ENCODE results near the gene SESN1.

The SESN1 gene

DNA sequence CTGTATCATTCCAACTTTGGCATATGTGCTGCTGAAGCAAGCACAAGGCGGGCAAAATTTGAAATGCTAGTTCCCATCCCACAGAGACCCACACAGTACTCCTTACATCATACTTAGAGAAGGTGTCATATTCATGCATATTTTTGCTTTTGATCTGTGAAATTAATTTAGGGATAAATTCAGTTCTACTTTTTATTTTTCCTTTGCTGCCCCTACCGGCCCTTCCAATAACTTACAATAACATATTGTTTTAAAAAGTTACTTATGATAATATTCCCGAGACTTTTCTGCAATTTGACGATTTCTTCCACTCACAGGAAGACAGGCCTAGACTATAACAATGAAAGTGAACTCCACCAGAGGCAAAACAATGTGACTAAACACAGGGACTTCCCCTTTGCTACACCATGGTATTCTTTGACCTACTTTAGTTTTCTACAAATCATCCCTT, 35.0 kb downstream of the SESN1 start:
- no peak overlapping the region for H3K4me3 ChIP-seq (ENCODE audit: insufficient read length, low read depth)
- H3K9me3 ChIP-seq (ENCODE audit: insufficient read depth, low read length): no peaks in the 10 kb centered on the region
- DNase-seq (ENCODE audit: low read depth, low spot score): no peak
- H3K27me3 ChIP-seq (ENCODE audit: insufficient read depth, insufficient read length): no peaks in the 10 kb centered on the region
- H3K36me3 ChIP-seq (ENCODE audit: insufficient read depth, insufficient read length, low read length): no peaks in the 10 kb centered on the region
- no peak for TF ChIP-seq ZNF274 (IDR thresholded peaks at IDR 0.05; ENCODE audit: low read depth, low read length)
- no peak for TF ChIP-seq YY1 (IDR thresholded peaks at IDR 0.05; ENCODE audit: insufficient read depth, insufficient read length)
- no peak overlapping the region for H3K9ac ChIP-seq (ENCODE audit: insufficient read length, low read depth)
- H3K4me1 ChIP-seq (ENCODE audit: insufficient read depth, insufficient read length): no peaks in the 10 kb centered on the region

DNA sequence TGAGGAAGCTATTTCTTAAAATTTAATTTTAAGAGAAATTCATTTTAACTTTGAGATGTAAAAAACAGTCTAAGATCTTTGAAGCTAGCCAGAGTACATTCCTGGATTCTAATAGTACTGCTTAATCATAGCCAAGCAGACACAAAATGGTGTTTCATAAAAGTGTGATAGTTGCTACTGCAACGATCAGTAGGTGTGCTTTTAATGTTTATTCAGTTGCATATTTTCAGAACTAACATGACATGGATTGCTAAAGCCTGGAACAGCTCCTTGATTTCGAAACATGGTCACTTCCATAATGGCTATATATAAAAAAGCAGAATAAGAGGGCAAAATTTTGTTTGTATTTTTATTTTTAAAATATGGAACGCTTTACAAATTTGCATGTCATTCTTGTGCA, 35.5 kb downstream of the SESN1 start:
- Histone ChIP-seq H3K4me3 (ENCODE audit: insufficient read length, low read depth) (no peak overlapping the region), H3K9ac (ENCODE audit: insufficient read length, low read depth) (no peak overlapping the region), H3K4me1 (ENCODE audit: insufficient read depth, insufficient read length) (no peaks in the 10 kb centered on the region), H3K27me3 (ENCODE audit: insufficient read depth, insufficient read length) (no peaks in the 10 kb centered on the region), H3K36me3 (ENCODE audit: insufficient read depth, insufficient read length, low read length) (no peaks in the 10 kb centered on the region), H3K9me3 (ENCODE audit: insufficient read depth, low read length) (no peaks in the 10 kb centered on the region)
- no peak for DNase-seq (ENCODE audit: low read depth, low spot score)
- TF ChIP-seq YY1 (IDR thresholded peaks at IDR 0.05; ENCODE audit: insufficient read depth, insufficient read length) (no peak), ZNF274 (IDR thresholded peaks at IDR 0.05; ENCODE audit: low read depth, low read length) (no peak), SUZ12 (IDR thresholded peaks at IDR 0.05; ENCODE audit: extremely low read depth, insufficient read depth, insufficient read length) (no peak)

DNA sequence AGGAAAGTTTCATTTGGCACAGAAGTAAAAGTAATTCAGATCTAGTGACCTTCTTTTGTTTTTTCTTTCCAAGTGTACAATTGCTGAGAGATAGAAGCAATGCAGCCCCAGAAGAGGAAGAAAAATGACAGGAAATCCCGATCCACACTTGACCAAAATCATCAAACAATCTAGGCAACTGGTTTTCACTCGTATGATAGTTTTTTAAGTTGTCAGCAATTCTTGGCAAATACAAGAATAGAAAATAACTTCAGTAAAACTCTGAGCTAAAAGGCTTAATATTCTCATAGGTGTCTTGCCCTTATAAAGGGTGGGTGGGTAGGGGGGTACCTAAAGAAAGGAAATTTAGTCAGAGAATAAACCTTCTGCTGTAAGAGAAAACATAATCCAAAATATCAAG, 36.0 kb downstream of the SESN1 start:
- no peak for DNase-seq (ENCODE audit: low read depth, low spot score)
- no peaks in the 10 kb centered on the region for H3K36me3 ChIP-seq (ENCODE audit: insufficient read depth, insufficient read length, low read length)
- H3K4me1 ChIP-seq (ENCODE audit: insufficient read depth, insufficient read length): no peaks in the 10 kb centered on the region
- H3K9me3 ChIP-seq (ENCODE audit: insufficient read depth, low read length): no peaks in the 10 kb centered on the region
- TF ChIP-seq ZNF274 (IDR thresholded peaks at IDR 0.05; ENCODE audit: low read depth, low read length): no peak
- TF ChIP-seq YY1 (IDR thresholded peaks at IDR 0.05; ENCODE audit: insufficient read depth, insufficient read length): no peak
- no peak for TF ChIP-seq SUZ12 (IDR thresholded peaks at IDR 0.05; ENCODE audit: extremely low read depth, insufficient read depth, insufficient read length)
- no peak overlapping the region for H3K9ac ChIP-seq (ENCODE audit: insufficient read length, low read depth)
- H3K4me3 ChIP-seq (ENCODE audit: insufficient read length, low read depth): no peak overlapping the region
- H3K27me3 ChIP-seq (ENCODE audit: insufficient read depth, insufficient read length): no peaks in the 10 kb centered on the region

DNA sequence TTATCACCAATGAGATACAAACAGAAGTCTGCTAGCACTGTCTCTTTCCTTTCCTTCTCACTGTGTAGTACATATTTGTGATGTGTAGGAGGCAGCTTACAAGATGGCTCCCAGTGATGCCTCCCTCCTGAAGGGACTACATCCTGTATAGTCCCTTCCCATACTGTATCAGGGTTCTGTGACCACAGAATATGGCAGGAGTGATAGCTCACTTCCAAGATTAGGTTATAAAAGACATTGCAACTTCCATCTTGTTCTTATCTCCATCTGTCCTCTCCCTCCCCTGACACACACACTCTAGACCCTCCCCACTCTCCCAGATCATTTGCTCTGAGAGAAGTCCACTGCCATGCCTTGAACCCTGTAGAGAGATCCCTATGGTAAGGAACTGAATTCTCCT, 38.0 kb downstream of the SESN1 start:
- Histone ChIP-seq H3K9me3 (ENCODE audit: insufficient read depth, low read length) (no peaks in the 10 kb centered on the region), H3K9ac (ENCODE audit: insufficient read length, low read depth) (no peak overlapping the region), H3K4me3 (ENCODE audit: insufficient read length, low read depth) (no peak overlapping the region), H3K36me3 (ENCODE audit: insufficient read depth, insufficient read length, low read length) (no peaks in the 10 kb centered on the region), H3K4me1 (ENCODE audit: insufficient read depth, insufficient read length) (no peaks in the 10 kb centered on the region), H3K27me3 (ENCODE audit: insufficient read depth, insufficient read length) (no peaks in the 10 kb centered on the region)
- DNase-seq (ENCODE audit: low read depth, low spot score): no peak
- TF ChIP-seq ZNF274 (IDR thresholded peaks at IDR 0.05; ENCODE audit: low read depth, low read length): no peak
- no peak for TF ChIP-seq SUZ12 (IDR thresholded peaks at IDR 0.05; ENCODE audit: extremely low read depth, insufficient read depth, insufficient read length)
- TF ChIP-seq YY1 (IDR thresholded peaks at IDR 0.05; ENCODE audit: insufficient read depth, insufficient read length): no peak

DNA sequence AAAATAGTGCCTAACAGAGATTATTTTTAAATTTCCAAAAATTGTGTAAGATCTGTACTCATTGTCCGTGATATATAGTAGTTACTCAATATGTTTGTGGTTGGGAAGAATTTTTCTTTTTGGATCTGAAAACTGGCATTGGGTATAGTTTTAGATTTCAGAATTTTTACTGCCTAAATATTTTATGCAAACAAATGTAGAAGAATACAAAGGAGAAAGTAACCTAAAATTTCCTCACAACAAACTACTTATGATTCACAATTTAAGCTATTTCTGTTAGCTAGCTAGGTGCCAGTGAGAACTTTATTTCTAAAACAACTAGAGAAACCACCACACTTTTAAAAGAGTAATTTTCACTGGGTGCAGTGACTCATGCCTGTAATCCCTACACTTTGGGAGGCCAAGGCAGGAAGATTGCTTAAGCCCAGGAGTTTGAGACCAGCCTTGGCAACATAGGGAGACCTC, 38.8 kb downstream of the SESN1 start:
- no peaks in the 10 kb centered on the region for H3K4me1 ChIP-seq (ENCODE audit: insufficient read depth, insufficient read length)
- no peaks in the 10 kb centered on the region for H3K27me3 ChIP-seq (ENCODE audit: insufficient read depth, insufficient read length)
- no peak for DNase-seq (ENCODE audit: low read depth, low spot score)
- H3K36me3 ChIP-seq (ENCODE audit: insufficient read depth, insufficient read length, low read length): no peaks in the 10 kb centered on the region
- H3K4me3 ChIP-seq (ENCODE audit: insufficient read length, low read depth): no peak overlapping the region
- H3K9me3 ChIP-seq (ENCODE audit: insufficient read depth, low read length): no peaks in the 10 kb centered on the region
- TF ChIP-seq SUZ12 (IDR thresholded peaks at IDR 0.05; ENCODE audit: extremely low read depth, insufficient read depth, insufficient read length) (no peak), ZNF274 (IDR thresholded peaks at IDR 0.05; ENCODE audit: low read depth, low read length) (no peak), YY1 (IDR thresholded peaks at IDR 0.05; ENCODE audit: insufficient read depth, insufficient read length) (no peak)
- no peak overlapping the region for H3K9ac ChIP-seq (ENCODE audit: insufficient read length, low read depth)

DNA sequence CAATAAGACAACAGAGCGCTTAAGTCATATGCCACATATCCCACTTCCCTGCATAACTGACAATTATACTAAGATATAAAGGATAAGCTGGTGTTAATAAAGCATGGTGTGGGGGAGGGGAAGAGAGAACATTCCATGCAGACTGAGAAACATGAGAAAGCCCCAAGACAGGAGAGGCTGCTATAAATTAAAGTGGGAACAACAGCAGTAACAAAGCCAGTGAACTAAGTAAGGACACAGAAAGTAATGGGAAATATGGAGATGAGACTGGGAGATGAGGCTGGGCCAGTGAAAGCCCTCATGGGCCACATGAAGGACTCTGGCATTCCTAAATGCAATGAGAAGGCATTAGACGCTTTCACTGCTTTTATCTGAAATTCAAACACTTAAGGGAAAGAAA, 41.3 kb downstream of the SESN1 start:
- Histone ChIP-seq H3K36me3 (ENCODE audit: insufficient read depth, insufficient read length, low read length) (no peaks in the 10 kb centered on the region), H3K4me3 (ENCODE audit: insufficient read length, low read depth) (no peak overlapping the region), H3K9ac (ENCODE audit: insufficient read length, low read depth) (no peak overlapping the region), H3K9me3 (ENCODE audit: insufficient read depth, low read length) (peaks cover 7% of the 10 kb centered on the region; the same call in 1 of the 2 replicates), H3K4me1 (ENCODE audit: insufficient read depth, insufficient read length) (no peaks in the 10 kb centered on the region), H3K27me3 (ENCODE audit: insufficient read depth, insufficient read length) (no peaks in the 10 kb centered on the region)
- DNase-seq (ENCODE audit: low read depth, low spot score): no peak
- TF ChIP-seq ZNF274 (IDR thresholded peaks at IDR 0.05; ENCODE audit: low read depth, low read length) (no peak), SUZ12 (IDR thresholded peaks at IDR 0.05; ENCODE audit: extremely low read depth, insufficient read depth, insufficient read length) (no peak), YY1 (IDR thresholded peaks at IDR 0.05; ENCODE audit: insufficient read depth, insufficient read length) (no peak)

DNA sequence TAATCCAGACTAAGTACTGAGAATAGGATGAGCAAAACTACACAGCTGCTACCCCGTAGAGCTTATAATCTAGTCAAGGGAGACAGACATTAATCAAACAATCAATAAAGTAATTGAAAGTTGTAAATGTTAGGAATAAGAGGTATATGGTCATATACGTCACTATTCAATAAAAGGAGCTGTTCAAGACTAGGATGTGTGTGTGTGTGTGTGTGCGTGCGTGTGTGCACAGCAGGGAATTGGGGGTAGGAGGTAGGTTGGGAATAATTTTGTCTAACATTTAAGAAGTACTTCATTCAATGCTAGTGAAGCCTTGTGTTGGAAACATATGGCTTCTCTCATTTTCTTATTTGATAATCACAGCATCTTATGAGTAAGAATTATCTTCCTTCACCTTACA, 41.8 kb downstream of the SESN1 start:
- no peak for DNase-seq (ENCODE audit: low read depth, low spot score)
- H3K27me3 ChIP-seq (ENCODE audit: insufficient read depth, insufficient read length): no peaks in the 10 kb centered on the region
- no peak overlapping the region for H3K4me3 ChIP-seq (ENCODE audit: insufficient read length, low read depth)
- no peaks in the 10 kb centered on the region for H3K36me3 ChIP-seq (ENCODE audit: insufficient read depth, insufficient read length, low read length)
- TF ChIP-seq ZNF274 (IDR thresholded peaks at IDR 0.05; ENCODE audit: low read depth, low read length): no peak
- no peak for TF ChIP-seq SUZ12 (IDR thresholded peaks at IDR 0.05; ENCODE audit: extremely low read depth, insufficient read depth, insufficient read length)
- no peak for TF ChIP-seq YY1 (IDR thresholded peaks at IDR 0.05; ENCODE audit: insufficient read depth, insufficient read length)
- H3K9ac ChIP-seq (ENCODE audit: insufficient read length, low read depth): no peak overlapping the region
- H3K9me3 ChIP-seq (ENCODE audit: insufficient read depth, low read length): peaks cover 7% of the 10 kb centered on the region; the same call in 1 of the 2 replicates
- no peaks in the 10 kb centered on the region for H3K4me1 ChIP-seq (ENCODE audit: insufficient read depth, insufficient read length)
